Measurements from ENCODE around the gene TOMM40L.

- no peak for TF ChIP-seq CTCF (IDR thresholded peaks at IDR 0.05)
- no peak for TF ChIP-seq ZFX (IDR thresholded peaks at IDR 0.05; ENCODE audit: borderline replicate concordance)
Observed at GRCh38 chr1:161241682-161242081, 15.8 kb downstream of the TOMM40L start.
